HG02571 (cell line): ENCODE data around the gene ADCY10.
"Not testable (repeated sequence)": the region's sequence is repeated elsewhere in the genome, so short reads cannot be mapped to it uniquely, and the experiment has no call there.

Experiments used
- ATAC-seq: cut with Tn5 transposase; IDR thresholded peaks from one replicate; pipeline ENCODE4 v1.9.1; 2021; ENCODE audit warnings: mild to moderate bottlenecking, moderate library complexity; ENCODE audit not compliant: unreplicated experiment

The ADCY10 gene

DNA sequence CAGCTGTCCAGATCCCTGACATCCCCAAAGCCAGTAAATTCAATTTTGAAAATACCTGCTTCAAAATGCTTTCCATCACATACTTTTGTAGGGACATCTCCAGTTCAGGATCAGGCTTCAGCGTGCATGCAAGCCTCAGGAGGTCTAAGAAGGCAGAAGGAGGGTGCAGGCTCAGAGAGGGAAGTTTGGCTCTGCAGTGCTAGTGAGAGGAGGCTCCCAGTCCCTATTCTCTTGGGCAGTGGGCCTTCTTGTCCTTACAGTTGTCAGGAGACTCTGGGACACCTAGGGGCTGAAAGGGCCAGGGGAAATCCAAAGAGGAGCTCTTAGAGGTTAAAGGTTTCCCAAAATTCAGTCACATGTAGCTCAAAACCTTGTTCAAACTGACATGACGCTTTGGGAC lies 20.1 kb downstream of the ADCY10 start:
- no peak for ATAC-seq

DNA sequence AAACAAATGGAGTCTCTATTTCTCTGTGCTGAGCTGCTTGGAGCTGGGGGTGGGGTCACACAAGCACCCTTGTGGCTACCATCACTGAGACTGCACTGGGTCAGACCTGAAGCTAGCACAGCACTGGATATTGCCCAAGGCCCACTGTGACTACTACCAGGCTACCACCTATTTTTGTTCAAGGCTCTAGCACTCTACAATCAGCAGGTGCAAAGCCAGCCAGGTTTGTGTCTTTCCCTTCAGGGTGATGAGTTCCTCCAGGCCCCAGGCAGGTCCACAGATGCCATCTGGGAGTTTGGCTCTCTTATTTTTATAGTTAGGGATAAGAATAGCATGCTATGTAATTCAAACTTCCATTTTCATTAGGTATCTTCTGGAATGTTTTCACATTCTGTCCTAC lies 23.5 kb downstream of the ADCY10 start:
- ATAC-seq: no peak

DNA sequence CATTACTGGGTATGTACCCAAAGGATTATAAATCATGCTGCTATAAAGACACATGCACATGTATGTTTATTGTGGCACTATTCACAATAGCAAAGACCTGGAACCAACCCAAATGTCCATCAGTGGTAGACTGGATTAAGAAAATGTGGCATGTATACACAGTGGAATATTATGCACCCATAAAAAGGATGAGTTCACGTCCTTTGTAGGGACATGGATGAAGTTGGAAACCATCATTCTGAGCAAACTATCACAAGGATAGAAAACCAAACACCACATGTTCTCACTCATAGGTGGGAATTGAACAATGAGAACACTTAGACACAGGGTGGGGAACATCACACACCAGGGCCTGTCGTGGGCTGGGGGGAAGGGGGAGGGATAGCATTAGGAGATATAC lies 26.7 kb downstream of the ADCY10 start:
- ATAC-seq: not testable (repeated sequence)

DNA sequence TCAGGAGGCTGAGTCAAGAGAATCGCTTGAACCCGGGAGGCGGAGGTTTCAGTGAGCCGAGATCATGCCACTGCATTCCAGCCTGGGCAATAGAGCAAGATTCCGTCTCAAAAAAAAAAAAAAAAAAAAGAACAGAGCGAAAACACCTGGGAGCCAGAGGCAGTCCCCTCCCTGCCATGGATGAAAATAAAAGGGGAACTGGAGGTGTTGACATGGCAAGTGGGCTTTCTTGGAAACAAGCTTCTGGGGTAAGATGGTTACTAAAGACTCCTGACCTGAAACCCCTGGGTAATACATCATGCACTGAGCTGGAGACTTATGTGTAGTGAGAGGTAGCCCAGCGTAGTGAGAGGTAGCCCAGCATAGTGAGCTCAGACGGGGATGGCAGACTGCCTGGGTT lies 31.6 kb downstream of the ADCY10 start:
- no peak for ATAC-seq

DNA sequence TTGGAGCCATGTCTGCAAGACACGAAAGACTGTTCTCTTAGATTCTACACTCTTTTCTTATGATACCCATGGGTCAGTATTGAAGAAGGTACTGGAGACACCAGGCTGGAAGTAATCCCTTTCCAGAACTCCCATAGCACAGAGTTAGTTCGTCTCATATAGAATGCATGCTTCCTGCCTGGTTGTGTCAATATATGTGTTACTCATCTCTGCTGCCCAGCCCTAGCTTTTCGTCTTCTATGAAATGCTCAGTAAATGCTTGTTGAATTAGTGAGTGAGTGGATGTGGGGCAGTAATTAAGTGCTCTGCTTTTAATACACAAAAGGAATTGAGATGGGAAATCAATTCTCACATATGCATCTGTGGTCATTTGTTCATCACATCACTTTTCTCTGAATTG lies 32.1 kb downstream of the ADCY10 start:
- no peak for ATAC-seq

DNA sequence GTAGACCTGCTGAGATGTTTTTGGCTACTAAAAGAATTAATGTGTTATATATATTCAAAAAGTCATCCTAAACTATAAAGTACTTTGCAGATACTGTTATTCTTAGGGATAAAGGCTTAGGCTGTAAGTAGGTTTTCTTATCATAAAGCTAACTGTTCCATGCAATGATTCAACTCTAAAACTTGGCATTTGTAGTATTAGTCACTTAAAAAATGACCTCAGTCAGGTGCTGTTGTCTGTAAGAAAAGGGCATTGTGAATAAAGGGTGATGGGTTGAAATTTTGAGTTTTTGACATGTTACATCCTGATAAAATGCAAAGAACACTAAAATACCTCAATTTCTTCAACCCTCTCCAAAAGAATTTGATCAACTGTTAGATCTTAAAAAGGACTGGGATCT lies 32.9 kb downstream of the ADCY10 start:
- no peak for ATAC-seq

DNA sequence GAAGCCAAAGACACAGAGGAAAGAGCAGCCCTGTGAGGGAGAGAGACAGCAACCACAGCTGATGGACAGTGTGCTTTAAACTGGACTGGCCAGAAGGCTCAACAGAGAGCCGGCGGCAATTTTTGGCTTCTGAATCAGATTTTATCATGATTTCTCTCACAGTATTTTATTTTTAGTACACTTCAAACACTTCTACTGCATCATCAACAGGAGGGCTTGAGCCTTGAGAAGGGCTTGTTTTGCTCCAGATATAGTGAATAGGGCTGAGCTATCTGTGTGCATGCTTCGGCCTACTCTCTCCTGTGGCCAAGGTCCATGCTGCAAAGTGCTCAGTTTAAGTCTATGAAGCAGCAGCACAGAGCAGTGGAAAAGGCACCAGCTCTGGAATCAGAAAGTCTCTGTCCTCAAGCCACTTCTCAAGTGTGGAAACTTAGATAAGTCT lies 33.3 kb downstream of the ADCY10 start:
- ATAC-seq: no peak

DNA sequence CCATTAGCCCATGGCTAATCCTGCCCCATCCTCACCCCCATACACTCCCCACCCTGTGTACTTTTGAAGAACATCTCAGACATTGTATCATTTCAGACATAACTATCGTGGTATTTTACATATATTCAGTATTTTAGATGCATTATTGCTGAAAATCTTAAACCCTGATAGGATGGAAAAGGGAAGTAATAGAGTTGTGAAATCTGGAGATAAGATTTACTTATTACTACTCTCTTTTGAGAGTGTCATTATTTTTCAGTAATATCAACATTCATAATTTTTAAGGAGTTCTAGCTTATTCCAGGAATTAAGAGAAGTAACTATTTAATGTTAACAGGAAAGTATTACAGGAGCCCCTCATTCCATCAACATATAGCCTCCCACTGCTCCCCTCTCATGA lies 34.4 kb downstream of the ADCY10 start:
- no peak for ATAC-seq

DNA sequence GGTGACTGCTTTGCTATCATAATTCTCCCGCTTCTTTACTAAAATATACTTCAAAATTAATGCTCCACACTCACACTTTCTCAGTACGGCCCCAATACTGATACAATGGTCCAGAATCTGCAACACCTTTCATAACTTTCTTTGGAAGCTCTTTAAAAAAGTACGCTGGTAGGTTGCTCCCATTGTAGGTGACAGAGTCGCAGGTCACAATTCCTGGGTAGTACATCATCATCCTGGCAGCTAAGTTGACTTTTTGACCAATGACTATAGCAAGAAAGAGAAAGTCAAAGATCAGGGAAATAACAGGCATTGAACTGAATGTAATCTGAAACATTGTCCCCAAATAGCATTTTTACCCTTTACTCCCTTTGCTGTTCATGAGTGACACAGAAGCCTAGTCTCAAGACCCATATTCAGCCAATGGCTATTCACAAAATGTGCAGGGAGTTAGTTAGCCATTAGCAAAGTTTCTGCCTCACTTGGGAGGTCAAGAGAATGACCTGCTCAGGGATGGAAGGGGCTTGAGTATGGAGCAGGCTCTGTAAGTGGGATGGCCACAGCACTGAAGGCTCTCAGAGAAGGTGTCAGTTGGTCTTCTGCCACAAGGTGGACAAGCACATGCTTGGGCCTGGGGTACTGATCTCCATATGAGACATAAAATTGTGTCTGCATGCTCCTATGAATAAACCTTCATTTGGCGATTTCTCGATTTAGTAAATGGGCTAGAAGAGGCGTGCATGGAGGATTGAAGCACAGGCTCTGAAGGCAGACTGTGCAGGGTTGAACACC lies 35.4 kb downstream of the ADCY10 start:
- ATAC-seq: no peak

DNA sequence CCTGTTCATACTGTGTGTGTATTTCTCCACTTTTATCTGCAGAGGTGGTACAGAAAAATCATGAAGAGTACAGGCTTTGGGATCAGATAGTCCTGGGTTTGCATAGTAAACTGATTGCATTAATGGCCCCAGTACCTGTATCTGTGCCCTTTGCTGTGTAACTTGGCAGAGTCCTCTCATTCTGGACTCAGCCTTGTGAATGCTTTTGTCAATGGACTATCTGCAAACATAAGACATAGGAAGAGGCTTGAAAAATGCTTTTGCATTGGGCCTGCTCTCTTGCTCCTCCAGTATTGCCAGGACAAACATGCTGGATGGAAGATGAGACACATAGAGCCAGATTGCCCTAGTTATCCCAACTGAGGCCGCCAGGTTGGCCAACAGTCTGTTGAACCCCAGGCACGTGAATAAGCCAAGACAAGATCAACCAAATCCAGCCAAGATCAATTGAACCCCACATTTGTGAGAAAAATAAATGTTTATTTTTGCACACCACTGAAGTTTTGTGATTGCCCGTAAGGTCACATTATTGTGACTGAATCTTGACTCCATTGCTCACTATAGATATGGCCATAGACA lies 37.2 kb downstream of the ADCY10 start:
- ATAC-seq: no peak

DNA sequence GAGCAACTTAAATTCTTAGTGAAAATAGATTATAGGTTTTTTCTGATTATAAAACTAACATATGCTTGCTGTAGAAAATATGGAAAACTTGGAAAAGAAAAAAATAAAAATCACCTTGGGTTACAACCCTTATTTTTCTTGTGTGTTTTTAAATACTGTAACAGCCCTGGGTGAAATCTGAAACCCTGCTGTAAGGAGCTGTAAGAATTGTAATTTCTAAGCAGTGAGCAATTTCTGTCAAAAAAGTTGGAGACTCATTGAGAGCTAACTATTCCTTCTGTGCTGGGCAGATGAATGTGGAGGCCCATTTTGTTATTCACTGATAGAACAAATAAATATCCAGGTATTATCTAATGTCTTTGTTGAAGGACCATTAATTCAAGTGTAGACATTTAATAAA lies 42.6 kb downstream of the ADCY10 start:
- no peak for ATAC-seq

DNA sequence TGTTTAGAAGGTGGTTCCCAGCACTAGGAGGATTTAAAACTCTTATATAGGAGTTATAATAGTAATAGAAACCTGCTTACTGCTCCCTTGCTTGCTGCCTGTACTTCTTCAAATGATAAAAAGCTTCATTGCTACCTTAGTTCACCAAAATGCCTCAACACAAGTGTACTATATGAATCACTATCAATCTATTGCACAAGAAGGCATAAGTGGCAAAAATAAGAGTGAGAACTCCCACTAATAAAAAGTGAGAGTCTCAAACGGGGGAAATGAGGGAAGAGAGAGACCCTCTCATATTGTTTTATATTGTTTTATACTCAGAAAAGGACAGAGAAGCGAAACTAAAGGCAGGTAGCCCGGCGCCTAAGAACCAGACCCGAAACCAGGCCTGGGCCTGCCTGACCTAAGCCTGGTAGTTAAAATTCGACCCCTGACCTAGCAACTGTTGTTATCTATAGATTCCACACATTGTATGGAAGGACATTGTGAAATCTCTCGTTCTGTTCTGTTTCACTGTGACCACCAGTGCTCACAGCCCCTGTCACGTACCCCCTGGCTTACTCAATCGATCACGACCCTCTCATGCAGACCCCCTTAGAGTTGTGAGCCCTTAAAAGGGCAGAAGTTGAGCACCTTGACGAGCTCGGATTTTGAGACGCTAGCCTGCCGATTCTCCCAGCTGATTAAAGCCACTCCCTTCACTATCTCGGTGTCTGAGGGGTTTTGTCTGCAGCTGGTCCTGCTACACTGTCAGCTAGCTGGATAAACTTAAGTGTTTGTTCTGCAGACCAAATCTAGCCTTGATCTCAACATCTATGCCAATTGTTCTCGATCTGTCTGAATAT lies 44.6 kb downstream of the ADCY10 start:
- not testable (repeated sequence) for ATAC-seq

DNA sequence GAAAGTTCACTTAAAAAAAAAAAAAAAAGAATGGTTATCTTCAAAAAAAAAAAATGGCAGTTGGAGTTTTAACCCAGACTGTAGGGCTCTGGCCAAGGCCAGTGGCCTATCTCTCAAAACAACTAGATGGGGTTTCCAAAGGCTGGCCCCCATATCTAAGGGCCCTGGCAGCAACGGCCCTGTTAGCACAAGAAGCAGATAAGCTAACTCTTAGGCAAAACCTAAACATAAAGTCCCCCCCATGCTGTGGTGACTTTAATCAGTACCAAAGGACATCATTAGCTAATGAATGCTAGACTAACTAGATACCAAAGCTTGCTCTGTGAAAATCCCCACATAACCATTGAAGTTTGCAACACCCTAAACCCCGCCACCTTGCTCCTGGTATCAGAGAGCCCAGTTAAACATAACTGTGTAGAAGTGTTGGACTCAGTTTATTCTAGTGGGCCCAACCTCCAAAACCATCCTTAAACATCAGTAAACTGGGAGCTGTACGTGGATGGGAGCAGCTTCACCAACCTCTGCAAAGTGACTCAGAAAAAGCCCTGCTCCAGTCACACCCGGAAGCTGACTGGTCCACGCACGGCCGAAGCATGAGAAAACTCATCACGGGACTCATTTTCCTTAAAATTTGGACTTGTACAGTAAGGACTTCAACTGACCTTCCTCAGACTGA lies 47.1 kb downstream of the ADCY10 start:
- not testable (repeated sequence) for ATAC-seq

DNA sequence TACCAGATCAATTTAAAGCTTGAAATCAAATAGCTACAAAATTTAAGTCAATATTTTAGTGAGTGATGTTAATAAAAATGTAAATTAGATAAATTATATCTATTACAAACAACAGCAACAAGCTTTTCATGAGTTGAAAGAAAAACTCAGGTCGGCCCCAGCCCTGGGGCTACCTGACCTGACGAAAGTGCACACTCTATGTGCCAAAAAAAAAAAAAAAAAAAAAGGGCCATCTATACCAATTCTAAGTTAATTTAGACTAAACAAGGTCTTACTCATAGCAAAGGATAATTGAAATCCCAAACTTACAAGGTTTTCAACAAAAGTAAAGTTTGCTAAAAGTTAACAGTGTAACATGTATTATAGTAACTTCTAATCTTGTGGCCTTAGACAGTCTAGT lies 47.6 kb downstream of the ADCY10 start:
- not testable (repeated sequence) for ATAC-seq

DNA sequence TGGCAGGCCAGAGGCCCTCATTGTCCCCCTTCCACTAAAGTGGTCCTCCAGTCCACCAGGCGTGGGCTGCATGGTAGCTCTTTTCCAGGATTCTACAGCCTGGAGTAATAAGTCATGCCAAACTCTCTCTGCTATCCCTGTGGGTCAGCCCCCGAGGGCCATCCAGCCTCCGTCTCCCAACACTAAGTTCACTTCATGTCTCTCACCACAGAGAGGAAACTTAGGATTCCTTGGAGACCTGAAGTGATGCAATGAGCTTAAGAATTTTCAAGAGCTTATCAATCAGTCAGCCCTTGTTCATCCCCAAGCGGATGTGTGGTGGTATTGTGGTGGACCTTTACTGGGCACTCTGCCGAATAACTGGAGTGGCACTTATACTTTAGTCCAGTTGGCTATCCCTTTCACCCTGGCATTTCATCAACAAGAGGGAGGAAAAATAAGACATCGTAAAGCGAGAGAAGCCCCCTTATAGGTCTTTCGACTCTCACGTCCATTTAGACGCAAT lies 48.1 kb downstream of the ADCY10 start:
- not testable (repeated sequence) for ATAC-seq

DNA sequence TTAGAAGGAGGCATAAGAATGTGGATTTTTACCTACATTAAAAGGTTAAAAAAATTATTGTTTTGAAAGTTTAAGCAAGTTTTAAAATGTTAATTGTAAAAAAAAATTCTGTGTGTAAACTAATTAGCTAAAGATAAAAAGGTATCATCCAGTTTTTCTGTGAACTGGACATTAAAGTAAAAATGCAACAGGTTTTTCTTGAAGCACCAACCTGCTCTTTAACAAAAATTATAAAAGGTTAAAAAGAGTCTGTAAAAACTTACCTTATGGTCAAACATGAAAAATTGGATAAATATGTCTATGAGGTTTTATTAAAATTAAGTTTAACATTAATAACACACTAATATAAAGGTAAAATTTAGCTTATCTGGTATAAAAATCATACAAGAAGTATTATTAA lies 48.7 kb downstream of the ADCY10 start:
- ATAC-seq: not testable (repeated sequence)

DNA sequence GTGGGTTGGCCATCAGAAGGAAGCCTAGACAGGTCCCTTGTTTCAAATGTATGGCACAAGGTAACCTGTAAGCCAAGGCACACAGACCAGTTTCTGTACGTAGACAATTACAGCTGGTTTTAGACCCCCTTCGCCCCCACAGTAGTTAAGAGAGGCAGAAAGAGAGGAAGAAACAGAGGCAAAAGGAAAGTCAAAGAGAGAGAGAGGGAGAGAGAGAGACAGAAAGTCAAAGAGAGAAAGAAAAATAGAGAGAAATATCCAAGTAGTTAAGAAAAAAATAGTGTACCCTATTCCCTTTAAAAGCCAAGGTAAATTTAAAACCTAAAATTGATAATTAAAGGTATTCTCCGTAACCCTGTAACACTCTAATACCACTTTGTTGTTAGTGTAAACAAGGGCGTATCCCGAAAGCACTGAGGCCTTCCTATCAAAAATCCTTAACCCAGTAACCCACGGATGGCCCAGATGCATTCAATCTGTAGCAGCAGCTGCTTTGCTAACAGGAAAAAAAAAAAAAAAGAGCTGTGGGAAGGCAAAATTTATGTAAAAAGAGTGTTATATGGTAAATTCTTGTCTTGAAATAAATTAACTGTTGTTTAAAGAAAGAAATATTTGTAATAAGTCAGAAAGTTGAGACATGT lies 49.4 kb downstream of the ADCY10 start:
- no peak for ATAC-seq

DNA sequence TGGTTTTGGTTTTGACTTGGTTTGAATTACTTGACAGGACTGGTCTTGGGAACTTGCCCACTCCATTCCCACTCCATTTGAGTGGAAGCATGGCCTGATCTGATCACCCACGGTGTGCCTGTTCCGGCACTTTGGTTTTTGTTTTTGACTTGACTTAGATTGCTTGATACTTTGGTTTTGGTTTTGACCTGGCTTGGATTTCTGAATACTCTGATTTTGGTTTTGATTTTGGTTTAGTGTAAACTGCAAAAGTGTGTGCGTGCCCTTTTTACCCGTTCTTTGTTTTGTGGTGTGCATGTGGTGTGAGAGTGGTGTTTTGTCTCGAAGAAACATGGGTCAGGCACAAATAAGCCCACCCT lies 50.0 kb downstream of the ADCY10 start:
- ATAC-seq: no peak

DNA sequence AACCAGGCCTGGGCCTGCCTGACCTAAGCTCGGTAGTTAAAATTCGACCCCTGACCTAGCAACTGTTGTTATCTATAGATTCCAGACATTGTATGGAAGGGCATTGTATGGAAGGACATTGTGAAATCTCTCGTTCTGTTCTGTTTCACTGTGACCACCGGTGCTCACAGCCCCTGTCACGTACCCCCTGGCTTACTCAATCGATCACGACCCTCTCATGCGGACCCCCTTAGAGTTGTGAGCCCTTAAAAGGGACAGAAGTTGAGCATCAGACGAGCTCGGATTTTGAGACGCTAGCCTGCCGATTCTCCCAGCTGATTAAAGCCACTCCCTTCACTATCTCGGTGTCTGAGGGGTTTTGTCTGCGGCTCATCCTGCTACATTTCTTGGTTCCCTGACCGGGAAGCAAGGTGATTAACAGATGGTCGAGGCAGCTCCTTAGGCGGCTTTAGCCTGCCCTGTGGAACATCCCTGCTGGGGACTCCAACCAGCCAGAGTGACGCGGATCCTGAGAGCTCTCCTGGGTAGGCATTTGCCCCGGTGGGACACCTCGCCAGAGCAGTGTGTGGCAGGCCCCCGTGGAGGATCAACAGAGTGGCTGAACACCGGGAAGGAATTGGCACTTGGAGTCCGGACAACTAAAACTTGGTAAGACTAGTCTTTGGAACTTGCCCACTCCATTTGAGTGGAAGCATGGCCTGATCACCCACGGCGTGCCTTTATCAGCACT lies 50.6 kb downstream of the ADCY10 start:
- ATAC-seq: not testable (repeated sequence)
